Pancreas (tissue), 10 donors: ENCODE measurements around the gene CYB561A3. TPM values are rescaled to one million over a fixed set of nuclear protein-coding genes. Genes with fewer than 3 reads are reported as not detected.
A peak's percentile ranks its signal among the peaks of the same experiment; 100 is the strongest.

Experiments
- ATAC-seq, 4 donors: fragments of 200-7000 bp; cut with Tn5 transposase; one replicate each; pipeline versions ENCODE4 v1.8.0 to v1.9.1; 2020; ENCODE audit warnings: mild to moderate bottlenecking in 4 of 4, moderate library complexity in 4 of 4
- DNase-seq, 6 donors: peaks; one replicate each; pipeline ENCODE4 v3.0.0-alpha.2; 2020
- FAIRE-seq: peaks from 2 replicates; lab custom pipeline; 2012; peaks lifted over from hg19 to GRCh38; lab: Jason Lieb, UNC
- H3K27ac ChIP-seq, 4 donors: fragments of 200-600 bp; sonication (generic); 1 replicate in 3 of 4; 2 replicates in 1 of 4; pipeline versions ENCODE4 v1.5.0 to v1.8.0; 2020
- H3K27me3 ChIP-seq, 4 donors: fragments of 200-600 bp; one replicate each; pipeline ENCODE4 v1.8.0; 2021
- H3K36me3 ChIP-seq, 3 donors: fragments of 200-600 bp; sonication (generic) in 1 of 3; one replicate each; pipeline versions ENCODE4 v1.5.0 to v1.8.0; 2020 to 2021
- H3K4me1 ChIP-seq, 3 donors: fragments of 200-600 bp; one replicate each; pipeline ENCODE4 v1.8.0; 2021
- H3K4me3 ChIP-seq, 4 donors: fragments of 200-600 bp; sonication (generic) in 2 of 4; one replicate each; pipeline versions ENCODE4 v1.5.0 to v1.8.0; 2020 to 2021
- H3K9me3 ChIP-seq, 4 donors: fragments of 200-600 bp; one replicate each; pipeline ENCODE4 v1.8.0; 2021
- WGBS, 2 donors: extraction: QIAGEN DNeasy Blood & Tissue Kit; methylation state at CpG; one replicate each; pipeline ENCODE4 v1.1.7; 2013; 5-methylcytosine and 5-hydroxymethylcytosine counted together
- intact Hi-C, 3 donors: fragments of 100-400 bp; cut with DNase I; formaldehyde crosslinking; loops; one replicate each; pipeline versions ENCODE4 v1.11.1 to v1.14.2; 2022
- polyA plus RNA-seq, 2 donors: library from polyadenylated mRNA; stranded (reverse); fragments of 200-250 nt; gene quantifications; one replicate each; pipeline ENCODE4 v1.2.3, GENCODE V29; 2013
- total RNA-seq, 6 donors: library from RNA; stranded (reverse); fragmentation: NEBNext Ultra II Directional in 4 of 6; extraction: Animal tissue kit (Norgen Biotek cat#: 25700) in 4 of 6; gene quantifications; one replicate each; pipeline versions ENCODE4 v1.2.1 to v1.2.4, GENCODE V29; 2021 to 2023
- TF ChIP-seq, protein P1 (sequence below), 4 donors: fragments of 200-600 bp; sonication (generic) in 3 of 4; IDR thresholded peaks; one replicate each; pipeline versions ENCODE4 v1.5.0 to v1.8.0; 2021; ENCODE audit warnings: antibody characterized with exemption in 4 of 4
- donor health status: healthy with polysubstance abuse.
- donor health status: DM: no; HTN: no; CAD: no; lungs with moderate emphysema.
- donor health status: DM: no; HTN: no; CAD: no.
- donor health status: control.
- donor health status: control.
- donor health status: Bipolar disorder and iron deficiency.
- donor health status: DM: yes; HTN: yes; CAD: no.
- donor health status: DM: no; HTN: no; CAD: no.
- donor health status: DM: no; HTN: no; CAD: no.
- donor health status: DM: yes; HTN: yes; CAD: no.

The CYB561A3 gene
- total and polyA plus RNA-seq, 8 donors, result 14.8 to 26.2 (median 22.1) TPM

GRCh38 chr11:61404103-61404502 lies 42.4 kb upstream of the CYB561A3 start:
- Histone ChIP-seq H3K36me3 (peaks cover 0 to 54% (median 12%) of the 10 kb centered on the region in 3 donors), H3K9me3 (no peaks in the 10 kb centered on the region), H3K4me1 (no peaks in the 10 kb centered on the region), H3K27ac (no peak overlapping the region), H3K4me3 (no peak overlapping the region), H3K27me3 (no peaks in the 10 kb centered on the region)
- TF ChIP-seq, protein P1, sequence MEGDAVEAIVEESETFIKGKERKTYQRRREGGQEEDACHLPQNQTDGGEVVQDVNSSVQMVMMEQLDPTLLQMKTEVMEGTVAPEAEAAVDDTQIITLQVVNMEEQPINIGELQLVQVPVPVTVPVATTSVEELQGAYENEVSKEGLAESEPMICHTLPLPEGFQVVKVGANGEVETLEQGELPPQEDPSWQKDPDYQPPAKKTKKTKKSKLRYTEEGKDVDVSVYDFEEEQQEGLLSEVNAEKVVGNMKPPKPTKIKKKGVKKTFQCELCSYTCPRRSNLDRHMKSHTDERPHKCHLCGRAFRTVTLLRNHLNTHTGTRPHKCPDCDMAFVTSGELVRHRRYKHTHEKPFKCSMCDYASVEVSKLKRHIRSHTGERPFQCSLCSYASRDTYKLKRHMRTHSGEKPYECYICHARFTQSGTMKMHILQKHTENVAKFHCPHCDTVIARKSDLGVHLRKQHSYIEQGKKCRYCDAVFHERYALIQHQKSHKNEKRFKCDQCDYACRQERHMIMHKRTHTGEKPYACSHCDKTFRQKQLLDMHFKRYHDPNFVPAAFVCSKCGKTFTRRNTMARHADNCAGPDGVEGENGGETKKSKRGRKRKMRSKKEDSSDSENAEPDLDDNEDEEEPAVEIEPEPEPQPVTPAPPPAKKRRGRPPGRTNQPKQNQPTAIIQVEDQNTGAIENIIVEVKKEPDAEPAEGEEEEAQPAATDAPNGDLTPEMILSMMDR (IDR thresholded peaks at IDR 0.05), result no peak
- no peak for DNase-seq
- WGBS, 2 donors, result 82% methylated on average over 5 of the region's 5 CpGs
- ATAC-seq, result no peak
- FAIRE-seq, result no peak
- intact Hi-C loops, result no loop called here

DNA sequence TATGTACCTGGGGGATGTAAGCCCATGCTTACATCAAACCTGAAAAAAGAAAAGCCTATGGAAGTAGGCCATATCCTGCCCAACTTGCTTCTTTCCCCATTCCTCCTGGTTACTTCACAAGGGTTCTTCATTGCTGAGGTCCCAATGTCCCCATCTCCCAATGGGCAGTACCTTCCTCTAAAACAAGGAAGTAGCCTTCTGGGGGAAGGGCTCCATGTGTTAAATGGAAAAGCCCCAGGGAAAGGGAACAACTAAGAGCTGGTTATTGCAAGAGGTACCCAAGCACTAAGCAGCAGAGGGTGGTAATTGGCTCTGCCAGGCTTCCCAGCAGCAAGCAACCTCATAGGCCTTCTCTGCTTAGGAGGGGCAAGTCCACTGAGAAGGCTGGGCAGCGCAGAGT lies 42.0 kb upstream of the CYB561A3 start:
- ATAC-seq, result no peak
- Histone ChIP-seq H3K27me3 (no peaks in the 10 kb centered on the region), H3K4me3 (no peak overlapping the region), H3K9me3 (no peaks in the 10 kb centered on the region), H3K4me1 (no peaks in the 10 kb centered on the region), H3K36me3 (peaks cover 0 to 49% (median 12%) of the 10 kb centered on the region in 3 donors), H3K27ac (no peak overlapping the region)
- intact Hi-C loops, result no loop called here
- no peak for FAIRE-seq
- DNase-seq, result no peak
- 96 to 100% methylated on average over 1 of the region's 1 CpG for WGBS, 2 donors
- TF ChIP-seq, protein P1 (IDR thresholded peaks at IDR 0.05), result no peak

- Histone ChIP-seq H3K27me3 (no peaks in the 10 kb centered on the region), H3K9me3 (no peaks in the 10 kb centered on the region), H3K4me3 (no peak overlapping the region), H3K4me1 (no peaks in the 10 kb centered on the region), H3K27ac (no peak overlapping the region), H3K36me3 (peaks cover 0 to 43% (median 8%) of the 10 kb centered on the region in 3 donors)
- ATAC-seq (no peak), FAIRE-seq (no peak), DNase-seq (no peak)
- TF ChIP-seq, protein P1 (IDR thresholded peaks at IDR 0.05), result no peak
- 90 to 93% methylated on average over 2 of the region's 2 CpGs for WGBS, 2 donors
- intact Hi-C loops, result no loop called here
Measured at GRCh38 chr11:61401573-61401972, 39.9 kb upstream of the CYB561A3 start.

DNA sequence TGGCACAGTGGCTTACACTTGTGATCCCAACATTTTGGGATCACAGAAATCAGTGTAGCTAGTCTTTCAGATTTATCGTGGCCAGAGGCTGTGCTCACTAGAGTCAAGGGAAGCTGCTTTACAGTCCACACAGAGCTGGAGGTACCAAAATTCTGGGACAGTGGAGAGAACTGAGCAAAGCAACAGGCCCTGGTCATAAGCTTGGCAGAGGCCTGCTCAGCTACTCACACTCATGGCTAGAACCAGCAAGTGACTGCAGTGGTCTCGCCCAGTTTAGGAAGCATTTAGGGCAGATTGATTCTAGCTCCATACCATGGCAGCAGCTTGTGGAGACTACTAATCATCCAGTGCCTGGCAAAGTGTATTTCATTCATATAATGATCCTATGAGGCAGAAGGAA lies 39.5 kb upstream of the CYB561A3 start:
- intact Hi-C loops, result no loop called here
- no peak overlapping the region for H3K27ac ChIP-seq

More for the DNA sequence above, 39.5 kb upstream of the CYB561A3 start:
- Histone ChIP-seq H3K4me3 (no peak overlapping the region), H3K9me3 (no peaks in the 10 kb centered on the region), H3K36me3 (peaks cover 0 to 39% (median 8%) of the 10 kb centered on the region in 3 donors), H3K27me3 (no peaks in the 10 kb centered on the region), H3K4me1 (no peaks in the 10 kb centered on the region)
- ATAC-seq (peak in 1 of 4 donors; percentile 27), FAIRE-seq (no peak), DNase-seq (no peak)
- TF ChIP-seq, protein P1 (IDR thresholded peaks at IDR 0.05), result no peak
- WGBS, 2 donors, result 88 to 90% methylated on average over 2 of the region's 2 CpGs
